Sigmoid colon (tissue), 4 donors: ENCODE data around the gene PRKX.
"Not testable (repeated sequence)": the region's sequence is repeated elsewhere in the genome, so short reads cannot be mapped to it uniquely, and the experiment has no call there.

Experiments used
- EP300 ChIP-seq, 4 donors: sonication (generic); formaldehyde crosslinking; IDR thresholded peaks; one replicate each; pipeline ENCODE4 v1.6.1; 2017; ENCODE audit warnings: antibody characterized with exemption in 4 of 4
- POLR2A ChIP-seq, 2 donors: fragments of 450-650 bp; IDR thresholded peaks; one replicate each; pipeline ENCODE4 v1.6.1; 2016; ENCODE audit warnings: antibody characterized with exemption in 2 of 2, mild to moderate bottlenecking in 2 of 2, moderate library complexity in 2 of 2
- POLR2AphosphoS5 ChIP-seq, 4 donors: sonication (generic); formaldehyde crosslinking; IDR thresholded peaks; one replicate each; pipeline ENCODE4 v1.6.1; 2017; ENCODE audit warnings: antibody characterized with exemption in 4 of 4
- TF ChIP-seq, protein P1 (sequence below), 4 experiments: fragments of 450-650 bp in 3 of 4; fragments of 200-600 bp in 1 of 4; IDR thresholded peaks; one replicate each; pipeline ENCODE4 v1.5.1; 2016 to 2019; ENCODE audit warnings: antibody characterized with exemption in 4 of 4, mild to moderate bottlenecking in 3 of 4, moderate library complexity in 2 of 4

DNA sequence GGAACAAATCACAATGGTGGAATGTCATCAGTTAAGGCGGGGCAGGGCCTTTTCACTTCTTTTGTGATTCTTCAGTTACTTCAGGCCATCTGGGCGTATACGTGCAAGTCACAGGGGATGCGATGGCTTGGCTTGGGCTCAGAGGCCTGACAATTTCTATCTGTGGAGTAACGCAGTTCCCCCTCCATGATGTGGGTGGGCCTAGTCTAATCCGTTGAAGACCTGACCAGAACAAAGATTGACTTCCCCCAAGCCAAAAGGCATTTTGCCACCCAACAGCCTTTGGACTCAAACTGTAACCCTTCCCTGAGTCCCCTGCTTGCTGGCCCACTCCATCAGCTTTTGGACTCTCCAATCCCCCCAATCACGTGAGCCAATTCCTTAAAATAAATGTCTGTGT lies 153.4 kb downstream of the PRKX start:
- TF ChIP-seq, protein P1, sequence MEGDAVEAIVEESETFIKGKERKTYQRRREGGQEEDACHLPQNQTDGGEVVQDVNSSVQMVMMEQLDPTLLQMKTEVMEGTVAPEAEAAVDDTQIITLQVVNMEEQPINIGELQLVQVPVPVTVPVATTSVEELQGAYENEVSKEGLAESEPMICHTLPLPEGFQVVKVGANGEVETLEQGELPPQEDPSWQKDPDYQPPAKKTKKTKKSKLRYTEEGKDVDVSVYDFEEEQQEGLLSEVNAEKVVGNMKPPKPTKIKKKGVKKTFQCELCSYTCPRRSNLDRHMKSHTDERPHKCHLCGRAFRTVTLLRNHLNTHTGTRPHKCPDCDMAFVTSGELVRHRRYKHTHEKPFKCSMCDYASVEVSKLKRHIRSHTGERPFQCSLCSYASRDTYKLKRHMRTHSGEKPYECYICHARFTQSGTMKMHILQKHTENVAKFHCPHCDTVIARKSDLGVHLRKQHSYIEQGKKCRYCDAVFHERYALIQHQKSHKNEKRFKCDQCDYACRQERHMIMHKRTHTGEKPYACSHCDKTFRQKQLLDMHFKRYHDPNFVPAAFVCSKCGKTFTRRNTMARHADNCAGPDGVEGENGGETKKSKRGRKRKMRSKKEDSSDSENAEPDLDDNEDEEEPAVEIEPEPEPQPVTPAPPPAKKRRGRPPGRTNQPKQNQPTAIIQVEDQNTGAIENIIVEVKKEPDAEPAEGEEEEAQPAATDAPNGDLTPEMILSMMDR (IDR thresholded peaks at IDR 0.05) = not testable (repeated sequence)
- not testable (repeated sequence) for TF ChIP-seq POLR2A, EP300, POLR2AphosphoS5 (IDR thresholded peaks at IDR 0.05)
